Large intestine (tissue), 3 donors: ENCODE measurements around the gene FABP6. TPM values are rescaled to one million over a fixed set of nuclear protein-coding genes. Genes with fewer than 3 reads are reported as not detected.

Source experiments
- DNase-seq, 2 donors: peaks; one replicate each; pipeline versions ENCODE4 v3.0.0 to v3.0.0-alpha.2; 2013
- H3K27ac ChIP-seq: one replicate; pipeline ENCODE4 v1.5.1; 2013; ENCODE audit warnings: low read length
- H3K27me3 ChIP-seq: 2 replicates; pipeline ENCODE4 v1.6.1; 2013; ENCODE audit warnings: low read length; ENCODE audit not compliant: control insufficient read depth, insufficient read depth
- H3K36me3 ChIP-seq: 2 replicates; pipeline ENCODE4 v1.6.1; 2013; ENCODE audit warnings: low read length; ENCODE audit not compliant: control insufficient read depth, insufficient read depth
- H3K4me1 ChIP-seq: one replicate; pipeline ENCODE4 v1.6.1; 2013; ENCODE audit warnings: low read length; ENCODE audit not compliant: control insufficient read depth, insufficient read depth
- H3K4me3 ChIP-seq: one replicate; pipeline ENCODE4 v1.5.1; 2013; ENCODE audit warnings: low read length
- H3K9me3 ChIP-seq: one replicate; pipeline ENCODE4 v1.6.1; 2013; ENCODE audit warnings: mild to moderate bottlenecking, low read depth, low read length, moderate library complexity; ENCODE audit not compliant: control insufficient read depth
- WGBS: methylation state at CpG from one replicate; pipeline ENCODE4 v1.1.5; 2013; ENCODE audit warnings: low lambda C conversion rate; ENCODE audit not compliant: insufficient coverage; 5-methylcytosine and 5-hydroxymethylcytosine counted together
- polyA plus RNA-seq: library from polyadenylated mRNA; unstranded; fragments of 120-200 nt; gene quantifications from one replicate; pipeline ENCODE4 v1.2.1, GENCODE V29; 2013

Gene FABP6
- polyA plus RNA-seq, 1 donor: 9.1 TPM

- H3K9me3 ChIP-seq: no peaks in the 10 kb centered on the region
- no peak for DNase-seq
- no peaks in the 10 kb centered on the region for H3K36me3 ChIP-seq
- no peak overlapping the region for H3K4me3 ChIP-seq
- H3K27me3 ChIP-seq: no peaks in the 10 kb centered on the region
- no CpG with 5 or more reads among the region's 2 CpGs for WGBS
- H3K27ac ChIP-seq: peak overlapping the region; percentile 3
- H3K4me1 ChIP-seq: peaks cover 32% of the 10 kb centered on the region
Observed at GRCh38 chr5:160211352-160211751, 18.0 kb upstream of the FABP6 start.

DNA sequence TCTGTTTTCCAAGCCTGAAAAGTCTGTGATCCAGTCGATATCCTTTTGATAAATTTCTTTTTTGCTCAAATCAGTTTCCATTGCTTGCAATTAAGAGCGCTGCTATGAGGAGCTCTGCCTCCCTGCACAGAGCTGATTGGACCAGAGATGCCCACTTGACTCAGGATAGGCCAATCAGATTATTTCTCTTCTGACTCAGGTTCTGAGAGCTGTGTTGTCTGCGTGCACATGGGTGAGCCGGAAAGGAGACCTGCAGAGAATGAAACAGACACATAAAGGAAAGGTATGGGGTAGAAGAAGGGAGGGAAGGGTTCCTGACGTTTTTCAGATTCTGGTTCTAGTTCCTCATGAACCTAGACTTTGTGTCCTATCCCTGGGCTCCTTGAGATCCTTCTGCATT is 15.8 kb upstream of the FABP6 start:
- Histone ChIP-seq H3K4me1 (peaks cover 49% of the 10 kb centered on the region), H3K27me3 (no peaks in the 10 kb centered on the region), H3K36me3 (no peaks in the 10 kb centered on the region), H3K9me3 (no peaks in the 10 kb centered on the region), H3K27ac (no peak overlapping the region), H3K4me3 (no peak overlapping the region)
- WGBS: no CpG with 5 or more reads among the region's 5 CpGs
- DNase-seq: no peak

DNA sequence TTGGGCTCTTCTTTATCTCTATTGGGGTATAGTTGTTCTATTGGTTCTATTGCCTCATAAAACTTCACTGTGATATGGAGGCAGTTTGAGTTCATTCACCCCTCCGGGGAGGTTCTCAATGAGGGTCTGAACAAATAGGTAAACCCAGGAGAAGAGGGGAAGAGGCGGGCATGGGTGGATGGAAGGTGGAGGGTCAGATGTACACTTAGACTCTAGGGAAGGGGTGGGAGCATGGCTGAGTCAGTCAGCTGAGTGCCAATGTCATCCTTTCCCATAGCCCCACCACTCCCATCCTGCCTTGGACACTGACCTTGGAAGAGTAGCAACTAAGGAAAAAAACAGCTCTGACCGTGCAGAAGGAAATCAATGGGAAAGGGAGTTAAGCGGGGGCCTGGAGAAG is 9.9 kb upstream of the FABP6 start:
- peak; percentile 81 to 93 for DNase-seq
- Histone ChIP-seq H3K27me3 (no peaks in the 10 kb centered on the region), H3K27ac (peak overlapping the region; percentile 80), H3K4me3 (no peak overlapping the region), H3K36me3 (no peaks in the 10 kb centered on the region), H3K4me1 (peaks cover 39% of the 10 kb centered on the region), H3K9me3 (no peaks in the 10 kb centered on the region)
- no CpG with 5 or more reads among the region's 4 CpGs for WGBS

DNA sequence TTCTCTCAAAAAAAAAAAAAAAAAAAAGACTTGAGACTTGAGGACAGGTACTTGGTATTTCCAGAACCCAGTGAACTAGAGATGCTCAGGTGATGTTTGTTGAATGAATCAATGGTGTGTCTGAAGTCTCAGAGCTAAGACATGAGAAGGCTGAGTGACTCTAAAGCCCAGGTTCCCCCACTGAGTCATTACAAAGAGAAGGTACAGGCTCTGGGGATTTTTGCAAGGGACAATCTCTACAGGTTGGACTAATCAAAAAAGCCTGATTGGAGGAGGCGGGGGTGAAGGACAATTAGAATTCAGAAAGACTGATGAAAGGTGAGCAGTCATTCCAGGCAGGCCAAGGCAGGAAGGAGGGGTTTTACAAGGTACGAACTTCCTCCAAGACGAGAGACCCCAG is 8.2 kb upstream of the FABP6 start:
- peaks cover 34% of the 10 kb centered on the region for H3K4me1 ChIP-seq
- H3K9me3 ChIP-seq: no peaks in the 10 kb centered on the region
- DNase-seq: no peak
- no peaks in the 10 kb centered on the region for H3K27me3 ChIP-seq
- no CpG with 5 or more reads among the region's 3 CpGs for WGBS
- H3K36me3 ChIP-seq: no peaks in the 10 kb centered on the region
- no peak overlapping the region for H3K4me3 ChIP-seq
- H3K27ac ChIP-seq: no peak overlapping the region

GRCh38 chr5:160227012-160227411 is 2.3 kb upstream of the FABP6 start:
- Histone ChIP-seq H3K36me3 (no peaks in the 10 kb centered on the region), H3K27ac (no peak overlapping the region), H3K4me3 (no peak overlapping the region), H3K27me3 (no peaks in the 10 kb centered on the region), H3K9me3 (no peaks in the 10 kb centered on the region), H3K4me1 (peaks cover 16% of the 10 kb centered on the region)
- DNase-seq: no peak
- no CpG with 5 or more reads among the region's 2 CpGs for WGBS

DNA sequence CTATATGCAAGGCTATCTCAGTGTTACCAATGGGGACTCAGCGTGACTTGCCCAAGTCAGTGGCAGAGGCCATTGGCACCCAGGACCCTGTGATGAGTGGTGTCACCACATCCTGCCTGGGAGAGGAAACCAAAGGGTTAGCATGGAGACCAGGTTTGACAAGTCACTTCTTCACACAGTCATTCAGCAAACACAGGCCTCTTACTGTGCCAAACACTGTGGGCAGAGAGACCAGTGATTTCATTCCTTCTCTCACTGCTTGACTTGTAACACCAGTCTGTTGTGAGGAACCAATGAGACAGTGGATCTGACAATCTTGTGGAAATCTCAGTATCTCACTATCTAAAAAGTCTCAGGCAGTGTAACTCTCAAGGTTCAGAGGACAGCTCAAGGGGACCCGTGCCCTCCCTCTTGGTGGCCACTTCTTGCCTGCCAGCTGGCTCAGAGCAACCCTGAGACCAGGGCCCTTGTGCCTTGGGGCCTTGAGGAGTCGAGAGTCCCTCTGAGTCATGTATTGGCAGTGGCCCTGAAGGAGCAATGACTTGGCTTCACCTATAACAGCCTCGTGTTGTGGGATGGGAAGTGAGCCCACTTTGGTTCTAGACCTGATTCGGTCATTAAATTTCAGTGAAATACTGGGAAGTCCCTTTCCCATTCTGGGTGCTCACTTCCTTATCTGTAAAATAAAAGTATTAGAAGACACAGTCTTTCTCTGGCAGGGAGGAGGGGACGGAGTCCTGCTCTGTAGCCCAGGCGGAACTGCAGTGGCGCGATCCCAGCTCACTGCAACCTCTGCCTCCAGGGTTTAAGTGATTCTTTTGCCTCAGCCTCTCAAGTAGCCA is 1.6 kb downstream of the FABP6 start:
- Histone ChIP-seq H3K36me3 (no peaks in the 10 kb centered on the region), H3K4me1 (peaks cover 16% of the 10 kb centered on the region), H3K4me3 (no peak overlapping the region), H3K27ac (no peak overlapping the region), H3K9me3 (no peaks in the 10 kb centered on the region), H3K27me3 (no peaks in the 10 kb centered on the region)
- WGBS: no CpG with 5 or more reads among the region's 9 CpGs
- DNase-seq: peak; percentile 42 to 54

DNA sequence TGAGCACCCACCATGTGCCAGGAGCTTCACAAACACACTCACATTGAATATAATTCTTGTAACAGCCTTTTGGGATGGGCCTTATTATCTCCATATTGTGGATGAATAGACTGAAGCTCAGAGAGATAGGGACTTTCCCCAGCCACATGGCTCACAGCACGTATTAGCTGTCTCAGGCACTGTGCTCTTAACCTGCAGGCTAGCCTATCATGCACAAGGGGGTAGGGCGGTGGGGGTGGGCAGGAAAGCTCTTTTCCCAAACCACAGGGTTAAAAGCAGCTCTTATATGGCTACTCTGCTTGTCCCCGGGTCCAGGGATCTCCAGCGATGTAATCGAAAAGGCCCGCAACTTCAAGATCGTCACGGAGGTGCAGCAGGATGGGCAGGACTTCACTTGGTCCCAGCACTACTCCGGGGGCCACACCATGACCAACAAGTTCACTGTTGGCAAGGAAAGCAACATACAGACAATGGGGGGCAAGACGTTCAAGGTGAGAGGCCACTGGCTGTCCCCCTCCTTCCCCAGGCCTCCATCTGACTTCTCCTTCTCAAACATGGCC is 2.6 kb downstream of the FABP6 start:
- Histone ChIP-seq H3K4me3 (no peak overlapping the region), H3K9me3 (no peaks in the 10 kb centered on the region), H3K27me3 (no peaks in the 10 kb centered on the region), H3K4me1 (peaks cover 16% of the 10 kb centered on the region), H3K36me3 (no peaks in the 10 kb centered on the region), H3K27ac (no peak overlapping the region)
- no CpG with 5 or more reads among the region's 10 CpGs for WGBS
- no peak for DNase-seq

DNA sequence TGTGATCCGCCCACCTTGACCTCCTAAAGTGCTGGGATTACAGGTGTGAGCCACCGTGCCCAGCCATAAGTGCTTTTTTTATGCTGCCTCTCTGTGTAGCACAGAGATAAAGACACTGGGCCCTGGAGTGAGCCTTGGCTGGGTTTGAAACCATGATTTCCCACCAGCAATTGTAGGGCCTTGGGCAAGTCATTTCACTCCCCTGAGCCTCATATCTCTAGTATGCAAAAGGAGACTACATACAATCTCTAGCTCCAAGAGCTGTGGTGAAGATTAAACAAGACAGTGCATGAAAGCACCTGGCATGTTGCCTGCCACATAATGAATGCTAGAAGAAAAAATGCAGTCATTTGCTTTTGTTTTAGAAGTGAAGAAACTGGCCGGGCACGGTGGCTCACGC is 3.9 kb downstream of the FABP6 start:
- no peak for DNase-seq
- Histone ChIP-seq H3K9me3 (no peaks in the 10 kb centered on the region), H3K4me3 (no peak overlapping the region), H3K4me1 (peaks cover 16% of the 10 kb centered on the region), H3K36me3 (no peaks in the 10 kb centered on the region), H3K27me3 (no peaks in the 10 kb centered on the region), H3K27ac (no peak overlapping the region)
- WGBS: no CpG with 5 or more reads among the region's 5 CpGs

GRCh38 chr5:160235731-160236130 is 6.4 kb downstream of the FABP6 start:
- H3K27me3 ChIP-seq: no peaks in the 10 kb centered on the region
- no peak for DNase-seq
- H3K4me1 ChIP-seq: peaks cover 4% of the 10 kb centered on the region
- 86% methylated on average over 1 of the region's 5 CpGs for WGBS
- H3K4me3 ChIP-seq: no peak overlapping the region
- H3K9me3 ChIP-seq: no peaks in the 10 kb centered on the region
- H3K36me3 ChIP-seq: no peaks in the 10 kb centered on the region
- H3K27ac ChIP-seq: no peak overlapping the region

DNA sequence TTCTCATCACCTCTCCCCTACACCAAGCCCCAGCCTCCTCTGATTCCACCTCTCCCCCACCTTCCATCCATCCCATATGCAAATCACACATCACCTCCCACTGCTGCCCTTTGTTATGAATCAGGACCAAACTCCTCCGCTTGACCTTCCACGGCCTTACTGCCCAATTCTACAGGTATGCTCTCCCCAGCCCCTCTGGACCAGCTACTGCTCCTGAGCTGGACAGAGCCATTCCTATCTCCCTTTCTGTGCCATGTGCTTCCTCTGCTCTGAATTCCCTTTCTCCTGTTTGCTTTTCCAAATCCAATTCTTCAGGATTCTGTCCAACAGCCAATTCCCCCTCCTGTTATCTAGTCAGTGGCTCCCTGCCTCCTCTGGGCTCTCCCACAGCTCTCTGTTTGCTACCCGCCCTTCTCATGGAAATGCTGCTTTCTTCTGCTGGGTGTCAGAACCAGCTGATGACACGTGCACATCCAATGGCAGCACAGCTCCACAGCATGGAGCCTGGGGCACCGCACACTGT is 8.3 kb downstream of the FABP6 start:
- Histone ChIP-seq H3K4me3 (no peak overlapping the region), H3K36me3 (no peaks in the 10 kb centered on the region), H3K4me1 (no peaks in the 10 kb centered on the region), H3K9me3 (no peaks in the 10 kb centered on the region), H3K27ac (no peak overlapping the region), H3K27me3 (no peaks in the 10 kb centered on the region)
- 71% methylated on average over 1 of the region's 5 CpGs for WGBS
- no peak for DNase-seq
